ENCODE measurements around the gene EXO5.
"Not testable (repeated sequence)": the region's sequence is repeated elsewhere in the genome, so short reads cannot be mapped to it uniquely, and the experiment has no call there.

Gene EXO5

DNA sequence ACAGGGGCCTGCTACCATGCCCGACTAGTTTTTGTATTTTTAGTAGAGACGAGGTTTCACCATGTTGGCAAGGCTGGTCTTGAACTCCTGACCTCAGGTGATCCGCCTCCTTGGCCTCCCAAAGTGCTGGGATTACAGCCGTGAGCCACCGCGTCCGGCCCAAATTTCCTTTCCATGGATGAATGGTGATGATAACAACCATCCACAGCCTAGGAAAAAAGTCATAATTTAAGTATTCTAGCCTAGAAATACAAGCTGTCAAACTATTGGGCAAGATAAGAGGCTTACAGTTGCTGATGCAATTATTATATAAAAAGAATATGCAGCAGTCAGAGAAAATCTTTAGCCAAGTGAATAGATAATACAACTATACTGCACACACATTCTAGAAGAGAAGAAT lies 46.2 kb downstream of the EXO5 start:
- not testable (repeated sequence) for DNase-seq

DNA sequence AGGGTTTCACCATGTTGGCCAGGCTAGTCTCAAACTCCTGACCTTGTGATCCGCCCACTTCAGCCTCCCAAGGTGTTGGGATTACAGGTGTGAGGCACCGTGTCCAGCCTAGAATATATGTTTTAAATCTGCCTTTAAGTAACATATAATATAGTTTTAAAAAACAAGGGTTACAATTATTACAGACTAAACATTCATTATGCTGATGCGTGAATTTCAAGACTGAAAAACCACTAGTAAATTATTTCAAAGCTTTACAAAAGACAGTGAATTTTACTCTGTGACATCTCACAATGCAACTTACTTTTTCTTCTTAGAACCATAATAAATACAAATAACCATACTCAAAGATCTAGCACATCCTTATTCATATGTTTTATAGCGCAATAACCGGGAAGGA lies 47.6 kb downstream of the EXO5 start:
- DNase-seq, result no peak

DNA sequence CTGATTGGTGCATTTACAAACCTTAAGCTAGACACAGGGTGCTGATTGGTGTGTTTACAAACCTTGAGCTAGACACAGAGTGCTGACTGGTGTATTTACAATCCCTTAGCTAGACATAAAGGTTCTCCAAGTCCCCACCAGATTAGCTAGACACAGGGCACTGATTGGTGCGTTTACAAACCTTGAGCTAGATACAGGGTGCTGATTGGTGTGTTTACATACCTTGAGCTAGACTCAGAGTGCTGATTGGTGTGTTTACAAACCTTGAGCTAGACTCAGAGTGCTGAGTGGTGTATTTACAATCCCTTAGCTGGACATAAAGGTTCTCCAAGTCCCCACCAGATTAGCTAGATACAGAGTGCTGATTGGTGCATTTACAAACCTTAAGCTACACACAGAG lies 49.7 kb downstream of the EXO5 start:
- DNase-seq, result not testable (repeated sequence)

DNA sequence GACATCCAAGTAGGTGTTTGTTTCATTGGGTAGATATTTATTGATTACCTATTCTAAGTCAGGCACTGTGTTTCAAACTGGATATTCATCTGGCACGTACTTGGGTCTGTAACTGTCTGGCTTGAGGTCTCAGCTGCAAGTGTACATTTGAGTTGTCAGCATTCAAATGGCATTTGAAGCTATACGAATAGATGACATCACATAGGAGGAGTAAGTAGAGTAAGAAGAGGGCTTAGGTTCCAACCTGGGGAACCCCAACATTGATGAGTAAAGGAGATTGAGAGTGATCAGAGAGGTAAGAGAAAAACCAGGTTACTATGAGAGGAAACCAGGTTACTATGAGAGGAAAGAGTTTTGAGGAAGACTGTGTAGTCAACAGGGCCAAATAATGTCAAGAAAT lies 53.6 kb downstream of the EXO5 start:
- no peak for DNase-seq

DNA sequence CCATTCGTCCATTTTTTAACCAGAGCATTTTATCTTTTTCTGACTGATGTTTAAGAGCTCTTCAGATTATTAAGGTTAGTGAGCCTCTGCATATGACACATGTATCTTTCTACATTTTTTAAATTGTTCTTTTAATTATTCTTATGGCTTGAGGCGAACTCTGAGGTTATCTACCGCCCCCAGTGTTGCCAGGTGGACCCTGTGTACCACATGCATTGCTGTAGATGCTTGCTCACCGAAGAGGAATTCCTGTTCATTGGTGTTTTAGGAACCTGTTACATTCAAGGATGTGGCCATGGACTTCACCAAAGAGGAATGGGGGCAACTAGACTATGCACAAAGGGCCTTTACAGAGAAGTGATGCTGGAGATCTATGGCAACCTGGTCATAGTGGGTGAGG lies 54.7 kb downstream of the EXO5 start:
- no peak for DNase-seq

DNA sequence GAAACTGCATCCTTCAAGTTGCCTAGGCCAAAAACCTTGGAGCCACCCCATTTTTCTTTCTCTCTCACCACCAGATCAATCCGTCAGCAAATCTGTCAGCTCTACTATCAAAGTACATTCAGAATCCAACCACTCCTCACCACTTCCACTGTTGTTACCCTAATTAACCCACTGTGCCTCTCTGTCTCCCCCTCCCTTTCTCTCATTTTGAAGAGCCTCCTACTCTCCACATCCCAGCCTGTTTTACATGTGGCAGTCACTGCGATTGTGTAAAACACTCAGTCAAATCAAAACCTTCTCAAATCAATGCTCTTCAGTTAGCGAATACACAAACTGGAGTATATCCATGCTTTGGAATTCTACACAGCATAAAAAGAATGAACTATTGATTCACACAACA lies 55.9 kb downstream of the EXO5 start:
- no peak for DNase-seq

DNA sequence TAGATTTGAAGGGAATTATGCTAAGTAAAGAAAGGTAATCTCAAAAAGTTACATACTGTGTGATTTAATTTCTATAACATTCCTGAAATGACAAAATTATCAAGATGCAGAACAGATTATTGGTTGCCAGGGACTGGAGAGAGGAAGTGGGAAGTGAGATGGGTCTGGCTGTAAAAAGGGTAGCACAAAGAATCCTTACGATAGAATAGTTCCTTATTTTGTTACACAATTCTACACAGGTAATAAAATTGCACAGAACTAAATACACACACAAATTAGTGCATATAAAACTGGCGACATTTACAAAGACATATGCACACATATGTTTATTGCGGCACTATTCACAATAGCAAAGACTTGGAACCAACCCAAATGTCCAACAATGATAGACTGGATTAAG lies 56.3 kb downstream of the EXO5 start:
- DNase-seq, result no peak
